Loucy (cell line): ENCODE data around the gene NCKIPSD.
"Not testable (repeated sequence)": the region's sequence is repeated elsewhere in the genome, so short reads cannot be mapped to it uniquely, and the experiment has no call there.

ENCODE experiments used
- H2AFZ ChIP-seq: fragments of 200-600 bp; sonication (generic); 2 replicates; pipeline ENCODE4 v1.6.0; 2016; ENCODE audit warnings: antibody characterized with exemption, mild to moderate bottlenecking, low read length, moderate library complexity
- H3F3A ChIP-seq: fragments of 200-600 bp; 2 replicates; pipeline ENCODE4 v1.6.0; 2016; ENCODE audit warnings: antibody characterized with exemption, low read depth, mild to moderate bottlenecking
- H3K27me3 ChIP-seq: fragments of 200-600 bp; sonication (generic); 2 replicates; pipeline ENCODE4 v1.6.1; 2014; ENCODE audit warnings: low read length, mild to moderate bottlenecking; ENCODE audit not compliant: insufficient read depth, poor library complexity, severe bottlenecking
- H3K36me3 ChIP-seq: fragments of 200-600 bp; sonication (generic); 2 replicates; pipeline ENCODE4 v1.6.1; 2016; ENCODE audit warnings: low read length; ENCODE audit not compliant: insufficient read depth
- H3K4me1 ChIP-seq: fragments of 200-600 bp; sonication (generic); 2 replicates; pipeline ENCODE4 v1.5.1; 2014; ENCODE audit warnings: low read length, mild to moderate bottlenecking; ENCODE audit not compliant: insufficient read depth, poor library complexity, severe bottlenecking
- H3K4me2 ChIP-seq: fragments of 200-600 bp; sonication (generic); 2 replicates; pipeline ENCODE4 v1.6.0; 2014; ENCODE audit warnings: antibody characterized with exemption, low read length, low read depth, mild to moderate bottlenecking; ENCODE audit not compliant: poor library complexity, severe bottlenecking
- H3K4me3 ChIP-seq: fragments of 200-600 bp; sonication (generic); 2 replicates; pipeline ENCODE4 v1.5.1; 2014; ENCODE audit warnings: low read length, mild to moderate bottlenecking, mixed read lengths; ENCODE audit not compliant: poor library complexity, severe bottlenecking
- H3K79me2 ChIP-seq: fragments of 200-600 bp; sonication (generic); 2 replicates; pipeline ENCODE4 v1.6.1; 2014; ENCODE audit warnings: low read length; ENCODE audit not compliant: insufficient read depth
- H3K9ac ChIP-seq: fragments of 200-600 bp; sonication (generic); 2 replicates; pipeline ENCODE4 v1.6.0; 2014; ENCODE audit warnings: mild to moderate bottlenecking, low read depth, low read length, moderate library complexity; ENCODE audit not compliant: poor library complexity, severe bottlenecking
- H3K9me2 ChIP-seq: fragments of 200-600 bp; sonication (generic); replicated peaks from 2 replicates; pipeline ENCODE4 v1.6.1; 2016; ENCODE audit warnings: low read depth, low read length, mixed read lengths
- H3K9me3 ChIP-seq: fragments of 200-600 bp; sonication (generic); 2 replicates; pipeline ENCODE4 v1.6.1; 2014; ENCODE audit warnings: mild to moderate bottlenecking, antibody characterized with exemption, low read length, low read depth; ENCODE audit not compliant: insufficient read depth
- H4K20me1 ChIP-seq: fragments of 200-600 bp; sonication (generic); 2 replicates; pipeline ENCODE4 v1.6.0; 2014; ENCODE audit warnings: antibody characterized with exemption, low read length, mild to moderate bottlenecking; ENCODE audit not compliant: insufficient read depth, poor library complexity, severe bottlenecking
- CTCF ChIP-seq: fragments of 200-600 bp; sonication (generic); conservative IDR thresholded peaks from 2 replicates; pipeline ENCODE4 v1.5.1; 2014; ENCODE audit warnings: mild to moderate bottlenecking, antibody characterized with exemption, low read length
- EZH2phosphoT487 ChIP-seq: fragments of 200-600 bp; IDR thresholded peaks from 2 replicates; pipeline ENCODE4 v1.6.1; 2018; ENCODE audit warnings: antibody characterized with exemption, mild to moderate bottlenecking, moderate library complexity, borderline replicate concordance

NCKIPSD gene

GRCh38 chr3:48727511-48727910, 41.8 kb upstream of the NCKIPSD start:
- Histone ChIP-seq H3K36me3 (no peaks in the 10 kb centered on the region), H3K79me2 (no peaks in the 10 kb centered on the region), H3K4me2 (no peak overlapping the region), H3K9ac (no peak overlapping the region), H3F3A (no peaks in the 10 kb centered on the region), H3K9me2 (no peaks in the 10 kb centered on the region), H2AFZ (no peak overlapping the region), H4K20me1 (no peaks in the 10 kb centered on the region), H3K27me3 (no peaks in the 10 kb centered on the region), H3K4me3 (no peak overlapping the region), H3K9me3 (no peaks in the 10 kb centered on the region), H3K4me1 (no peaks in the 10 kb centered on the region)
- TF ChIP-seq EZH2phosphoT487 (no peak), CTCF (no peak)

GRCh38 chr3:48725185-48725855, 39.6 kb upstream of the NCKIPSD start:
- not testable (repeated sequence) for H3K27me3 ChIP-seq, H3K9me2 ChIP-seq, H3K9ac ChIP-seq, H3K36me3 ChIP-seq, H2AFZ ChIP-seq, H3F3A ChIP-seq, H4K20me1 ChIP-seq, H3K4me1 ChIP-seq, H3K4me3 ChIP-seq, H3K9me3 ChIP-seq, H3K4me2 ChIP-seq, H3K79me2 ChIP-seq

- Histone ChIP-seq H3K9me2 (no peaks in the 10 kb centered on the region), H3F3A (no peaks in the 10 kb centered on the region), H3K9ac (no peak overlapping the region), H3K4me3 (no peak overlapping the region), H4K20me1 (no peaks in the 10 kb centered on the region), H3K4me1 (no peaks in the 10 kb centered on the region), H3K79me2 (no peaks in the 10 kb centered on the region), H3K27me3 (no peaks in the 10 kb centered on the region), H2AFZ (no peak overlapping the region), H3K4me2 (no peak overlapping the region), H3K36me3 (no peaks in the 10 kb centered on the region), H3K9me3 (no peaks in the 10 kb centered on the region)
- TF ChIP-seq EZH2phosphoT487 (no peak), CTCF (no peak)
These were observed 38.0 kb upstream of the NCKIPSD start for GRCh38 chr3:48723725-48724124.

GRCh38 chr3:48723293-48723692, 37.6 kb upstream of the NCKIPSD start:
- not testable (repeated sequence) for H3K4me1 ChIP-seq, H3F3A ChIP-seq, H3K36me3 ChIP-seq, H2AFZ ChIP-seq, H4K20me1 ChIP-seq, H3K79me2 ChIP-seq, H3K27me3 ChIP-seq, H3K4me3 ChIP-seq, H3K4me2 ChIP-seq, H3K9ac ChIP-seq, H3K9me3 ChIP-seq, H3K9me2 ChIP-seq
